Forelimb muscle (tissue), 1 donor: ENCODE results near the gene KDM6A. TPM values are rescaled to one million over a fixed set of nuclear protein-coding genes. Genes with fewer than 3 reads are reported as not detected.
"Not testable (repeated sequence)": the region's sequence is repeated elsewhere in the genome, so short reads cannot be mapped to it uniquely, and the experiment has no call there.

Source experiments
- DNase-seq: peaks from one replicate; pipeline ENCODE4 v3.0.0-alpha.2; 2013; ENCODE audit warnings: low read depth
- polyA plus RNA-seq: library from polyadenylated mRNA; unstranded; fragments of 120-200 nt; gene quantifications from one replicate; pipeline ENCODE4 v1.2.1, GENCODE V29; 2013; ENCODE audit not compliant: insufficient read length

Gene KDM6A
- 23.5 TPM for polyA plus RNA-seq

GRCh38 chrX:44872821-44873414 is at the start of gene KDM6A:
TSS of gene KDM6A (plus strand) at chrX:44873188. CDS start at chrX:44873552, 364 bp downstream.
- DNase-seq: peak; percentile 91

- DNase-seq: not testable (repeated sequence)
Measured at GRCh38 chrX:44823193-44823592, 49.8 kb upstream of the KDM6A start.

DNA sequence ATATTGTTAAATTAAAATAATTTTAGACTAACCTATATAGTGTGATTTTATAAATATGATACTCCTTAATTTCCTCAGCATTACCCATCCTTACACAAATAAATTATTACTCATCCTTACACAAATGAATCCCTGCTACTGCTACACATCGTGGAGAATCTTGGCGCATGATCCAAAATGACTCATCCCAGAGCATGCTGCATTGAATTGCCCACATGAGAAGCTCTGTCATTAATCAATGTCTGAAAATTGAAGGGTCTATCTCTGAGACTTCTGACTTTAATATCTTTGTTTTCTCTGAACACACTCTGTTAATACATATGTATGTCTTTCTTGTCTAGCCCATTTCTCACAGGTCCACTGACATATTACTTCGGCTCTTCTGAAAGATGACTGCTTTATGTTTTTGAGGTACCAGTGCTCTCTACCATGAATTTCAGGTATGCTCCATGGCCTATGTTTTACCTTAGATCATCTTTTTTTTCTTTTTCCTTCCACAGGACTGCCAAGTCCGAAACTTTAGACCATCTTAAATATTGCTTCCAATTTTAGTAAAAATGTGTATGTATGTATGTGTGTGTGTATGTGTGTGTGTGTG is 44.9 kb upstream of the KDM6A start:
- DNase-seq: no peak

DNA sequence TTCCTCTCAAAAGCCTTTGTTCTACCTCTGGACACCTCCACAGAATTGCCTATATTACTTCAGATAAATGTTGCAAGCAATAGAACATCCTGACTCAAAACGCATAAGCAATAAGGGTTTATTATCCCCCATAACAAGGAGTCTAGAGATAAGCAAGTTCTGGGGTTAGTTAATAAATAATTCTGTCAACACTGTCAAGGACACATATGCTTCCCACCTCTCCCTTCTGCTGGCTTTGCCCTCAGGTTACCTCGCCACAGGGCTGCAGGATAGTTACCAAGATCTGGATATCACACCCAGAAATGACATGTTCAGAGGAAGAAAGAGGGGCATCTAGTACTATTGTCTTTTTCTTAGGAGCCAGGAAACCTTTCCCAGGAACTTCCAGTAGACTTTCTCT is 43.2 kb upstream of the KDM6A start:
- DNase-seq: no peak

GRCh38 chrX:44842550-44843317 is 30.3 kb upstream of the KDM6A start:
- no peak for DNase-seq

GRCh38 chrX:44843318-44843702 is 29.7 kb upstream of the KDM6A start:
- DNase-seq: no peak

DNA sequence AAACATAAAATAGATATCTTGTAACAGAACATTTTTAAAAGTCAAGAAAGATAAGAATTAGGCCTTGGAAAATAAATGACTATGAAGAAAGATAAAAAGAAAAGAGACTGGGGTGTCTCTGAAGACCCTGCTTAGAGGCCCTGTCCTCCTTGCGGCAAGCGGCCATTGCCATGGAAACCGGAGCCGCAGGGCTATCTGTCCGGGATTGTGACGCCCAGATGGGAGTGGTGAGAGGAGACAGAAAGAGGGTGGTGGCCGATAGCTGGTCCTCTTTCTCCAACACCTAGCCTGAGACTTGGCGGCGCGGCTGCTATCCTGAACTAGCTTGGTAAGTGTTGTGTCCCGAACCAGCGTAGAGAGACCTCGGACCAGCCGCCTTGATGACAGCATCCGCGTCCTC is 29.2 kb upstream of the KDM6A start, which contains the start of gene DUSP21:
Gene DUSP21 (plus strand): TSS at position 269 of the 400 bp plus-strand sequence. CDS start 112 bp downstream, at position 381.
- no peak for DNase-seq

DNA sequence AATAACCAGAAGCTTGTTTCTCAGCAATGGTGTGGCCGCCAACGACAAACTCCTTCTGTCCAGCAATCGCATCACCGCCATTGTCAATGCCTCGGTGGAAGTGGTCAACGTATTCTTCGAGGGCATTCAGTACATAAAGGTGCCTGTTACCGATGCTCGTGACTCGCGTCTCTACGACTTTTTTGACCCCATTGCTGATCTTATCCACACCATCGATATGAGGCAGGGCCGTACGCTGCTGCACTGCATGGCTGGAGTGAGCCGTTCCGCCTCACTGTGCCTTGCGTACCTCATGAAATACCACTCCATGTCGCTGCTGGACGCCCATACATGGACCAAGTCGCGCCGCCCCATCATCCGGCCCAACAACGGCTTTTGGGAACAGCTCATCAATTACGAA is 28.8 kb upstream of the KDM6A start:
- no peak for DNase-seq

- DNase-seq: not testable (repeated sequence)
Measured at GRCh38 chrX:44850891-44851290, 22.1 kb upstream of the KDM6A start.

- DNase-seq: no peak
Measured at GRCh38 chrX:44871114-44871645, 1.8 kb upstream of the KDM6A start.

- DNase-seq: no peak
Measured at GRCh38 chrX:44871931-44872820, 812 bp upstream of the KDM6A start.

DNA sequence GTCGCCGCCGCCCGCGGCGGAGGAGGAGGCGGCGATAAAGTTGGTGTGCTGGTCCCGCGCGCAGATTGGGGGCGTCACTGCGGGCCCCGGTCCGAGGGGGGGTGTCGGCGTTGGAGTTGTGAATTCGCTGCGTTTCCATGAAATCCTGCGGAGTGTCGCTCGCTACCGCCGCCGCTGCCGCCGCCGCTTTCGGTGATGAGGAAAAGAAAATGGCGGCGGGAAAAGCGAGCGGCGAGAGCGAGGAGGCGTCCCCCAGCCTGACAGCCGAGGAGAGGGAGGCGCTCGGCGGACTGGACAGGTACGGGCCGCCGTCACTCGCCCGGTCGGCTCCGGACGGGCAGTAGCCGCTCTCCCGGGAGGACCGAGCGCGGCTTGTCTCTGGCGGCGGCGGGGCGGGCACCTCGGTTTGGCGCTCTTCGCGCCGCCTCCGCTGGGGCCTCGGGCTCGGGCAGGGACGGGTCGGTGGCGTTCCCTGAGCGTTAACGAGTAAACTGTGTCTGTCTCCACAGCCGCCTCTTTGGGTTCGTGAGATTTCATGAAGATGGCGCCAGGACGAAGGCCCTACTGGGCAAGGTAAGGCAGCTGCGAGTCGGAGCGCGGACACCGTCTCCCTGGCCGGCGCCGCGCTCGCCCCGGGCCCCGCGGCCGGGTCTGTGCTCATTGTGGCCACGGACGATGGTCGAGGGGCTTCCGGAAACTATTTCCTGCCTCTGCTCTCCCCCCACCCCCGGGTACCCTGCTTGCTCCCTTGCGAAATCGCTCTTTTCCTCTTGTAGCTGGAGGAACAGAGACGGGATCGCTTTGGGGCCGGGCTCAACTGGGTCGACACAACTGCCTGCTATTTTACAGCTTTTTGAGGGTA is 658 bp downstream of the KDM6A start:
- DNase-seq: no peak

DNA sequence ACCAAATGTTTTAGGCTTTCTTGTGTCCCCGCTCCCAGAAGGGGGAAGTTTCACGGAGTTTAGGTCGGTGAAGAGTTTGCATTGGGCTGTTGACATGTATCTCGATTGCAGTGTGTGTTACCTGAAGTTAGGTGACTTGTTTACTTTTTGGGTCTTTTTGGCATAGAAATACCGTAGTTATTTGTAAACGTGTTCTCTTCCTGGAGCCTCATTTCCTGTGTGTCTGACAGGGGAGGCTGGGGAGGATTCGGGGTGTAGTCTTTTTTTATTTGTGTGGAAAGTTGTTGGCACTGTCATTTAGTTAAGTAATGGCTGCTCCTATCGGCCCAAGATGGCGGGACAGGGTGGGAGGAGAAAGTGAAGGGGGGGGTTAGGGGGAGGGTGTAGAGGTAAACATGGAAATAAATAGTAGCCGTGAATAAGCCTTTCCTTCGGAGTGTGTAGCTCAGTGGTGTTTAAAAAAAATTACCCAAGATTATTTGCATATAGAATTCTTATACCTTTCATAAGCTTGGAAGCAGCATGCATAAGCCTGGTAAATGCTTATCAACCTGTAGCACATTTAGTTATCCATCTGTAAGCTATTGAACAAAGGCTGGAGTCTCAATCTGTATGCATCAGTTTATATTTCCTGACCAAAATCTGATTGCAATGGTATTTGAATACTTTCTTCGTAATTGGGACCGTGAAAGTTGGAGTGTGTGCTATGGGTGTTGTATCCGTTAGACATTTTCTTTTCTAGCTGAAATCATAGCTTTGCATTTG is 1.6 kb downstream of the KDM6A start:
- no peak for DNase-seq

GRCh38 chrX:44875185-44875489 is 2.1 kb downstream of the KDM6A start:
- no peak for DNase-seq

DNA sequence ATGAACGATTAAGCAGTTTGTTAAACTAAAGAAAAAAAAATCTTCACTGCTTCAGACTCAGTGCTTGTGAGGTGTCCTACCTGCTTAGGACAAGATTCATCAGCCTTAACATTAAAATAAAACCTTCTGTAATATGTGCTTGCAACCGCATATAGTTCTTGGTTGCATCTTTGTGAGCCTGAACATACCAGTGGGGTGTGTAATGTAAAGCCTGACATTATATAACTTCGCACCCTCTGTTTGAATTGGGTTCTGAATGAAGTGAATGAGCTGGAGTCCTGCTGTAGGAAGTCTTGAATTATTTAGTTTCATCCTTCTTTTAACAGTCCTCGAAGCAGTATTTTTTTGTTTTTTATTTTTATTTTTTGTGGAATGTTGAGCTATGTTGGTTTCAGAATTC is 3.1 kb downstream of the KDM6A start:
- DNase-seq: no peak

DNA sequence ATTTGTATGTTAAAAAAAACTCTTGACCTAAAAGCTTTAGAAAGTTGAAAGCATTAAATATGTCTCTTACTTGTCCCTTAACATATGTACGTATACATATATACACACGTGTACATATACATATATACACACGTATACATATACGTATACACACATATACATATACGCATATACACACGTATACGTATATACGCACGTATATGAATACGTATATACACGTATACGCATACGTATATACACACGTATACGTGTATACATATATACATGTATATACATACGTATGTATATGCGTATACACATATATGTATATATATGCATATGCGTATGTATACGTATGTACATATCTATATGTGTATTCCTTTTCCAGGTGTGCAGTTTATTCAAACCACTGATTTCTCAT is 3.8 kb downstream of the KDM6A start:
- no peak for DNase-seq

- no peak for DNase-seq
Measured at GRCh38 chrX:44878780-44879179, 5.8 kb downstream of the KDM6A start.

- no peak for DNase-seq
Measured at GRCh38 chrX:44881549-44881948, 8.6 kb downstream of the KDM6A start.

- DNase-seq: no peak
Measured at GRCh38 chrX:44882635-44883034, 9.6 kb downstream of the KDM6A start.

DNA sequence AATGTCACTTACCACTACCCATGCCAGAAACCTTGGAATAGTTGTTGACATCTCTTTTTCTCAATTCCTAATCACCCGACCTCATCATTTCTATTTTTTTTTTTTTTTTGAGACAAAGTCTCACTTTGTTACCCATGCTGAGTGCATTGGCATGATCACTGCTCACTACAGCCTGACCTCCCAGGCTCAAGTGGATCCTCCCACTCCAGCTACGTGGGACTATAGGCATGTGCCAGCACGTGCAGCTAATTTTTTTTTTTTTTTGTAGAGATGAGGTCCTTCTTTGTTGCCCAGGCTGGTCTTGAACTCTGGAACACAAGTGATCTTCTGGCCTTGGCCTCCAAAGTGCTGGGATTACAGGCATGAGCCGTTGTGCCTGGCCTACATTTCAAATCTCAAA is 12.0 kb downstream of the KDM6A start:
- DNase-seq: no peak
